Spleen (tissue), 11 donors: ENCODE data around the gene AHDC1. TPM values are rescaled to one million over a fixed set of nuclear protein-coding genes. Genes with fewer than 3 reads are reported as not detected.

Experiments used
- DNase-seq: peaks from one replicate; pipeline ENCODE4 v3.0.0-alpha.2; 2020
- H3K27ac ChIP-seq, 8 donors: fragments of 200-600 bp; sonication (generic) in 7 of 8; 1 replicate in 4 of 8; 2 replicates in 4 of 8; pipeline versions ENCODE4 v1.5.0 to v1.8.0; 2016 to 2021; ENCODE audit warnings: inconsistent platforms in 4 of 8, mild to moderate bottlenecking in 4 of 8, moderate library complexity in 1 of 8
- H3K27me3 ChIP-seq, 7 donors: fragments of 200-600 bp; sonication (generic) in 6 of 7; replicated peaks in 1 of 7; 1 replicate in 4 of 7; 2 replicates in 3 of 7; pipeline versions ENCODE4 v1.5.0 to v1.8.0; 2016 to 2021; ENCODE audit warnings: inconsistent platforms in 3 of 7, mild to moderate bottlenecking in 1 of 7
- H3K36me3 ChIP-seq, 6 donors: fragments of 200-600 bp; sonication (generic) in 5 of 6; 1 replicate in 4 of 6; 2 replicates in 2 of 6; pipeline versions ENCODE4 v1.5.0 to v1.8.0; 2016 to 2021; ENCODE audit warnings: inconsistent platforms in 2 of 6
- H3K4me1 ChIP-seq, 6 donors: fragments of 200-600 bp; sonication (generic) in 5 of 6; 1 replicate in 3 of 6; 2 replicates in 3 of 6; pipeline versions ENCODE4 v1.5.0 to v1.8.0; 2016 to 2021; ENCODE audit warnings: inconsistent platforms in 3 of 6
- H3K4me3 ChIP-seq, 8 donors: fragments of 200-600 bp; sonication (generic) in 7 of 8; 1 replicate in 4 of 8; 2 replicates in 4 of 8; pipeline versions ENCODE4 v1.5.0 to v1.8.0; 2016 to 2021; ENCODE audit warnings: inconsistent platforms in 4 of 8, mild to moderate bottlenecking in 4 of 8, moderate library complexity in 2 of 8
- H3K9me3 ChIP-seq, 8 donors: fragments of 200-600 bp; sonication (generic) in 7 of 8; 1 replicate in 4 of 8; 2 replicates in 4 of 8; pipeline versions ENCODE4 v1.5.0 to v1.8.0; 2016 to 2021; ENCODE audit warnings: inconsistent platforms in 4 of 8
- POLR2A ChIP-seq, 3 donors: fragments of 450-650 bp; IDR thresholded peaks; one replicate each; pipeline ENCODE4 v1.5.1; 2017; ENCODE audit warnings: antibody characterized with exemption in 3 of 3, mild to moderate bottlenecking in 1 of 3
- POLR2AphosphoS5 ChIP-seq, 3 donors: sonication (generic); formaldehyde crosslinking; IDR thresholded peaks; one replicate each; pipeline ENCODE4 v1.5.1; 2017; ENCODE audit warnings: antibody characterized with exemption in 3 of 3
- WGBS, 5 donors: extraction: QIAGEN DNeasy Blood & Tissue Kit in 3 of 5; methylation state at CpG; one replicate each; pipeline versions ENCODE4 v1.1.5 to v1.1.7; 2013 to 2018; 5-methylcytosine and 5-hydroxymethylcytosine counted together
- intact Hi-C: fragments of 100-400 bp; cut with DNase I; formaldehyde crosslinking; loops from one replicate; pipeline ENCODE4 v1.15.0; 2023; ENCODE audit warnings: low total_unique reads
- polyA plus RNA-seq, 3 donors: library from polyadenylated mRNA; stranded (reverse); fragments of 200-250 nt; gene quantifications; one replicate each; pipeline ENCODE4 v1.2.1, GENCODE V29; 2013
- total RNA-seq, 7 donors: library from RNA; depleted of rRNA in 3 of 7; stranded (reverse); fragments of >200 nt in 3 of 7; fragmentation: NEBNext Ultra II Directional in 4 of 7; extraction: Animal tissue kit (Norgen Biotek cat#: 25700) in 4 of 7; gene quantifications; one replicate each; pipeline versions ENCODE4 v1.1.0 to v1.2.1, GENCODE V29; 2016 to 2021
- TF ChIP-seq, protein P1 (sequence below), 11 experiments: fragments of 200-600 bp in 7 of 11; fragments of 450-650 bp in 4 of 11; sonication (generic) in 4 of 11; IDR thresholded peaks in 8 of 11; conservative IDR thresholded peaks in 3 of 11; 1 replicate in 7 of 11; 2 replicates in 4 of 11; pipeline versions ENCODE4 v1.4.0 to v1.8.0; 2016 to 2021; ENCODE audit warnings: antibody characterized with exemption in 11 of 11, inconsistent platforms in 4 of 11, mild to moderate bottlenecking in 1 of 11
- donor health status: healthy with polysubstance abuse.
- donor health status: DM: no; HTN: no; CAD: no; lungs with moderate emphysema.
- donor health status: DM: no; HTN: no; CAD: no.
- donor health status: Bipolar disorder and iron deficiency.
- donor health status: healthy.
- donor health status: DM: no; HTN: no; CAD: no.
- donor health status: DM: yes; HTN: yes; CAD: no.

The AHDC1 gene
- total and polyA plus RNA-seq, 10 donors: 3.2 to 104 (median 42.7) TPM

DNA sequence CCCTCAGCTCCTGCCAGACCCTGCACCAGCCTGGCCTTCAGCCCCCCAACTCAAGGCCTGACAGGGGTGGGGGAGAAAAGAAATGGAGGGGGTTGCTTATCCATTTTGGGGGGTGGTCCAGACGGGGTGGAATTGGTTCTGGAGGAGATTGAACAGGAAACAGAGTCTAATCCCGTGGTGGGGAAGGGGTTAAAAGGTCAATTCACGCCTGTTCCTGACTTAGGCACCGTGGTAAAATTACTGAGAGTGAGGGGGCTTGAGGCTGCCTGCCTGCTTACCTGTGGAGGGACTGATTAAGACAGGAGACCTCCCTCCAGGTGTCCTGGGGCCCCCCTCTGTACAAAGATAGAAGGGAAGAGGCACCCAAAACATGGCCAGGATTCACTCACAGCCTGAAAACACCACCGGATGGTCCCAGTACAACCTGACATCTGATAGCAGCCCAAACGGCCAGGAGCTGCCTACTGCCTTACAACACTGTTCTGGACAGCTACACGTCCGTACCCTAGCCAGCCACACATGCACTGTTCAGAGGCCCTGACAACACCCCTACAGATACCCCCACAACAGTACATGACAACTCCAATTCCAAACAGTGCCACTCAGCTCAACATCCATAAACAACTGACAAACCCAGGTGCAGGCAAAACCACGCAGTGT is 31.8 kb downstream of the AHDC1 start:
- intact Hi-C loops: no loop called here
- H3K9me3 ChIP-seq: no peaks in the 10 kb centered on the region
- H3K4me3 ChIP-seq: peak overlapping the region in 1 of 8 donors; percentile 5
- H3K27me3 ChIP-seq: peaks cover 0 to 15% (median 0%) of the 10 kb centered on the region in 7 donors
- 31 to 43% (median 37%) methylated on average over 9 of the region's 9 CpGs for WGBS, 5 donors
- no peak for DNase-seq
- no peak for TF ChIP-seq POLR2AphosphoS5 (IDR thresholded peaks at IDR 0.05)
- TF ChIP-seq, protein P1, sequence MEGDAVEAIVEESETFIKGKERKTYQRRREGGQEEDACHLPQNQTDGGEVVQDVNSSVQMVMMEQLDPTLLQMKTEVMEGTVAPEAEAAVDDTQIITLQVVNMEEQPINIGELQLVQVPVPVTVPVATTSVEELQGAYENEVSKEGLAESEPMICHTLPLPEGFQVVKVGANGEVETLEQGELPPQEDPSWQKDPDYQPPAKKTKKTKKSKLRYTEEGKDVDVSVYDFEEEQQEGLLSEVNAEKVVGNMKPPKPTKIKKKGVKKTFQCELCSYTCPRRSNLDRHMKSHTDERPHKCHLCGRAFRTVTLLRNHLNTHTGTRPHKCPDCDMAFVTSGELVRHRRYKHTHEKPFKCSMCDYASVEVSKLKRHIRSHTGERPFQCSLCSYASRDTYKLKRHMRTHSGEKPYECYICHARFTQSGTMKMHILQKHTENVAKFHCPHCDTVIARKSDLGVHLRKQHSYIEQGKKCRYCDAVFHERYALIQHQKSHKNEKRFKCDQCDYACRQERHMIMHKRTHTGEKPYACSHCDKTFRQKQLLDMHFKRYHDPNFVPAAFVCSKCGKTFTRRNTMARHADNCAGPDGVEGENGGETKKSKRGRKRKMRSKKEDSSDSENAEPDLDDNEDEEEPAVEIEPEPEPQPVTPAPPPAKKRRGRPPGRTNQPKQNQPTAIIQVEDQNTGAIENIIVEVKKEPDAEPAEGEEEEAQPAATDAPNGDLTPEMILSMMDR (IDR thresholded peaks at IDR 0.05 in 8 of 11, conservative IDR thresholded peaks at IDR 0.05 in 3 of 11): no peak
- no peak for TF ChIP-seq POLR2A (IDR thresholded peaks at IDR 0.05)
- H3K36me3 ChIP-seq: no peaks in the 10 kb centered on the region
- peak overlapping the region; percentile 8 to 96 (median 84) for H3K27ac ChIP-seq
- peaks cover 58 to 100% (median 90%) of the 10 kb centered on the region in 6 donors for H3K4me1 ChIP-seq

DNA sequence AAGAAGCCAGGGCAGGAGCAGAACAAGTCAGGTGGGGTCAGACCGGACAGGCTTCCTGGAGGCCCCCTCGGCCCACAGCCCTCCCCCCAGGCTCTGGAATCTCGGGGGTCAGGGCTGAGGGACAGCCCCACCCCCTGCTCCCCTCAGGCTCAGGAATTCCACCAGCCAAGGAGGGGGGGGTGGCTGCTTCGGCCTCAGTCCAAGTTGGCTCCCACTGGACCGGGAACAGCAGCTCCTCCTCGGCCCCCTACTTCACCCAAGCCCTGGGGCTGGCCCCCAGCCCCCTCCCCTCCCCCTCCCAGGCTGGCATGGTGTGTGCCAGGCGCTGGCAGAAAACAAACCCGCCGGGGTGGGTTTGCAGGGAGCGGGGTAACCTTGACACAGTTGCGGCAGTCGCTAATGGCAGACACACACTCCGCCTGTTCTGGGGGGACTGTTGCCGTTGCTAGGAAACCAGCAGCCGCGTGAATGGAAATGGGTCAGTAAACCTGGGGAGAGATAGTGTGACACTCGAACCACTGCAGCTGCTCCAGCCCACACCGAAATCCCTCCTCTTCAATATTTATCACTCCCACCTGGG is 32.4 kb downstream of the AHDC1 start:
- Histone ChIP-seq H3K4me3 (peak overlapping the region in 1 of 8 donors; percentile 5), H3K9me3 (no peaks in the 10 kb centered on the region), H3K27me3 (peaks cover 0 to 15% (median 0%) of the 10 kb centered on the region in 7 donors), H3K36me3 (no peaks in the 10 kb centered on the region), H3K4me1 (peaks cover 55 to 100% (median 90%) of the 10 kb centered on the region in 6 donors), H3K27ac (peak overlapping the region in 7 of 8 donors; percentile 13 to 96 (median 86))
- no peak for DNase-seq
- intact Hi-C loops: no loop called here
- TF ChIP-seq, protein P1 (IDR thresholded peaks at IDR 0.05 in 8 of 11, conservative IDR thresholded peaks at IDR 0.05 in 3 of 11): no peak
- peak; percentile 17 to 67 (median 58) for TF ChIP-seq POLR2AphosphoS5 (IDR thresholded peaks at IDR 0.05)
- 38 to 66% (median 53%) methylated on average over 13 to 18 of the region's 18 CpGs for WGBS, 5 donors

DNA sequence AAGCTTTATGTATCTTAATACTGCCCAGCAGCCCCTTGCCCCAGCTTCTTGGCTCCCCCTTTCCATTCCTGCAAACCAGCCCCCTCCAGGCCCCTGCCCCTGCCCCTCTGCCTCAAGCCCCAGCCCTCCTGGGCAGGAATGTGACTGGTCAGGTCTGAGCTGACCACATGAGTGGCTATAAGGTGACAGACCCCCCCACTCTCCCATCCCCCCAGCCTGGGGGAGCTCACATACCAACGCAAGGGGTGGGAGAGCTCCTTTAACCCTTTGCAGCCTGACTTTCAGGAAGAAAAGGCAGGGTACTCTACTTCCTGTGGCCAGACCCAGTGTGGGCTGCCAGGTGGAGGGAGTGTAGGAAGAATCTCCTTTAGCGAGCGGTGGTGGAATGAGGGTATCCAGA is 33.2 kb downstream of the AHDC1 start:
- Histone ChIP-seq H3K9me3 (no peaks in the 10 kb centered on the region), H3K36me3 (no peaks in the 10 kb centered on the region), H3K4me1 (peaks cover 49 to 100% (median 89%) of the 10 kb centered on the region in 6 donors), H3K4me3 (no peak overlapping the region), H3K27me3 (peaks cover 0 to 10% (median 0%) of the 10 kb centered on the region in 7 donors), H3K27ac (peak overlapping the region in 7 of 8 donors; percentile 13 to 96 (median 86))
- intact Hi-C loops: no loop called here
- 56 to 65% (median 58%) methylated on average over 3 of the region's 3 CpGs for WGBS, 5 donors
- no peak for DNase-seq
- TF ChIP-seq POLR2A (IDR thresholded peaks at IDR 0.05) (no peak), POLR2AphosphoS5 (IDR thresholded peaks at IDR 0.05) (no peak)
- TF ChIP-seq, protein P1 (IDR thresholded peaks at IDR 0.05 in 8 of 11, conservative IDR thresholded peaks at IDR 0.05 in 3 of 11): no peak

DNA sequence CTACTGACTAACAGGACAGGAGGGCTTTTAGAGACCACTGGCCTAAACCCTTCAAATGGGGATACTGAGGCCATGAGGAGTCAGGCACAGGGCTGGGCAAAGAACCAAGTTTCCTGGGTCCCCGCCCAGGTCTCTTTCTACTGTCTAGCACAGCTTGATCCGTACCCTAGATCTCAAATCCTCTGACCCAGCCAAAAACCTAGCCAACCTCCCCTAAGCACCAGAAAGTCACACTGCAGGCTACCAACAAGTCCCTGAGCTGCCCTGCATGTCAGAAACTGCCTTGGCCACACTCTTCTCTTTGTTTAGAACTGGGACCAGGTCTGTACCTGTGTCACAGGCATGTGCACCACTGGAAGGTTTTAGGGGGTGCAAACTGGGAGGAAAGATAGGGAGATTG is 33.6 kb downstream of the AHDC1 start:
- TF ChIP-seq POLR2AphosphoS5 (IDR thresholded peaks at IDR 0.05) (no peak), POLR2A (IDR thresholded peaks at IDR 0.05) (no peak)
- TF ChIP-seq, protein P1 (IDR thresholded peaks at IDR 0.05 in 8 of 11, conservative IDR thresholded peaks at IDR 0.05 in 3 of 11): no peak
- H3K4me1 ChIP-seq: peaks cover 53 to 100% (median 89%) of the 10 kb centered on the region in 6 donors
- DNase-seq: no peak
- H3K27ac ChIP-seq: peak overlapping the region in 6 of 8 donors; percentile 13 to 96 (median 86)
- intact Hi-C loops: no loop called here
- H3K4me3 ChIP-seq: no peak overlapping the region
- 73 to 91% (median 83%) methylated on average over 2 of the region's 2 CpGs for WGBS, 5 donors
- peaks cover 0 to 6% (median 0%) of the 10 kb centered on the region in 7 donors for H3K27me3 ChIP-seq
- H3K36me3 ChIP-seq: no peaks in the 10 kb centered on the region
- no peaks in the 10 kb centered on the region for H3K9me3 ChIP-seq
